Thyroid gland (tissue), 4 donors: ENCODE results near the gene AMZ2. TPM values are rescaled to one million over a fixed set of nuclear protein-coding genes. Genes with fewer than 3 reads are reported as not detected.
"Not testable (repeated sequence)": the region's sequence is repeated elsewhere in the genome, so short reads cannot be mapped to it uniquely, and the experiment has no call there.

Source experiments
- DNase-seq, 2 donors: peaks; one replicate each; pipeline ENCODE4 v3.0.0-alpha.2; 2019
- H3K27ac ChIP-seq, 3 donors: fragments of 200-600 bp; sonication (generic); 1 replicate in 2 of 3; 2 replicates in 1 of 3; pipeline ENCODE4 v1.5.1; 2016 to 2019; ENCODE audit warnings: mild to moderate bottlenecking in 1 of 3, moderate library complexity in 1 of 3
- H3K27me3 ChIP-seq: fragments of 200-600 bp; sonication (generic); one replicate; pipeline ENCODE4 v1.5.1; 2019
- H3K36me3 ChIP-seq, 2 donors: fragments of 200-600 bp; sonication (generic); one replicate each; pipeline ENCODE4 v1.5.1; 2016 to 2019
- H3K4me1 ChIP-seq, 2 donors: fragments of 200-600 bp; sonication (generic); one replicate each; pipeline ENCODE4 v1.5.1; 2017 to 2019
- H3K4me3 ChIP-seq, 3 donors: fragments of 200-600 bp; sonication (generic); replicated peaks in 1 of 3; 1 replicate in 2 of 3; 2 replicates in 1 of 3; pipeline ENCODE4 v1.5.1; 2016; ENCODE audit warnings: mild to moderate bottlenecking in 1 of 3
- H3K9me3 ChIP-seq: fragments of 200-600 bp; sonication (generic); one replicate; pipeline ENCODE4 v1.5.1; 2017
- POLR2A ChIP-seq, 2 donors: fragments of 450-650 bp; IDR thresholded peaks; one replicate each; pipeline ENCODE4 v1.6.1; 2017; ENCODE audit warnings: antibody characterized with exemption in 2 of 2, mild to moderate bottlenecking in 2 of 2, moderate library complexity in 1 of 2
- WGBS, 2 donors: methylation state at CpG; one replicate each; pipeline ENCODE4 v1.1.5; 2017; 5-methylcytosine and 5-hydroxymethylcytosine counted together
- intact Hi-C: fragments of 100-400 bp; cut with DNase I; formaldehyde crosslinking; loops from one replicate; pipeline ENCODE4 v1.15.1; 2023
- total RNA-seq, 4 donors: library from RNA; depleted of rRNA; stranded (reverse); fragments of >200 nt; gene quantifications; one replicate each; pipeline ENCODE4 v1.2.3, GENCODE V29; 2016
- TF ChIP-seq, protein P1 (sequence below), 6 experiments: fragments of 200-600 bp in 3 of 6; fragments of 450-650 bp in 3 of 6; sonication (generic) in 3 of 6; IDR thresholded peaks; one replicate each; pipeline ENCODE4 v1.5.1; 2016 to 2019; ENCODE audit warnings: antibody characterized with exemption in 6 of 6, mild to moderate bottlenecking in 2 of 6, inconsistent platforms in 1 of 6, moderate library complexity in 1 of 6

AMZ2 gene
- total RNA-seq, 4 donors from 2014 or later: 25.0 to 72.1 (median 63.1) TPM

DNA sequence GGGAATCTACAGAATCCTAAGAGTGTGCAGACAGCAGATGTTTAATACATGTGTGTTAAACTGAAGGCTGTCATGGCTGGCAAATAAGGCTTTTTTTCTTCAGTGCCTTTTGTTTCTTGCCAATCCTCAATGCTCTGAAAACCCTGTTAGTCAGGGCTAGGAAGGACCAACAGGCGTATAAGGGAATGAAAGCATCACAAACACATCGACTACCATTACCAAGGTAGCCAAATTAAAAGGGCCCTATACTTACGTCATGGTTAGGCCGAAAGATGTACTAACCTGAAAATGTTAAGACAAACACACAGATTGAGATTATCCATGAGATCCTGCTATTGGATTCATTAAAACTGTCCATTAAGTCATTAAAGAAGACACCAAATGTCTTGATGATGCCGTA lies 30.0 kb downstream of the AMZ2 start:
- H3K9me3 ChIP-seq: no peaks in the 10 kb centered on the region
- H3K27ac ChIP-seq: no peak overlapping the region
- no peak overlapping the region for H3K4me3 ChIP-seq
- no peaks in the 10 kb centered on the region for H3K36me3 ChIP-seq
- DNase-seq: no peak
- 98% methylated on average over 5 of the region's 5 CpGs for WGBS, 2 donors
- H3K4me1 ChIP-seq: no peaks in the 10 kb centered on the region
- intact Hi-C loops: no loop called here
- H3K27me3 ChIP-seq: no peaks in the 10 kb centered on the region
- TF ChIP-seq, protein P1, sequence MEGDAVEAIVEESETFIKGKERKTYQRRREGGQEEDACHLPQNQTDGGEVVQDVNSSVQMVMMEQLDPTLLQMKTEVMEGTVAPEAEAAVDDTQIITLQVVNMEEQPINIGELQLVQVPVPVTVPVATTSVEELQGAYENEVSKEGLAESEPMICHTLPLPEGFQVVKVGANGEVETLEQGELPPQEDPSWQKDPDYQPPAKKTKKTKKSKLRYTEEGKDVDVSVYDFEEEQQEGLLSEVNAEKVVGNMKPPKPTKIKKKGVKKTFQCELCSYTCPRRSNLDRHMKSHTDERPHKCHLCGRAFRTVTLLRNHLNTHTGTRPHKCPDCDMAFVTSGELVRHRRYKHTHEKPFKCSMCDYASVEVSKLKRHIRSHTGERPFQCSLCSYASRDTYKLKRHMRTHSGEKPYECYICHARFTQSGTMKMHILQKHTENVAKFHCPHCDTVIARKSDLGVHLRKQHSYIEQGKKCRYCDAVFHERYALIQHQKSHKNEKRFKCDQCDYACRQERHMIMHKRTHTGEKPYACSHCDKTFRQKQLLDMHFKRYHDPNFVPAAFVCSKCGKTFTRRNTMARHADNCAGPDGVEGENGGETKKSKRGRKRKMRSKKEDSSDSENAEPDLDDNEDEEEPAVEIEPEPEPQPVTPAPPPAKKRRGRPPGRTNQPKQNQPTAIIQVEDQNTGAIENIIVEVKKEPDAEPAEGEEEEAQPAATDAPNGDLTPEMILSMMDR (IDR thresholded peaks at IDR 0.05): no peak
- no peak for TF ChIP-seq POLR2A (IDR thresholded peaks at IDR 0.05)

DNA sequence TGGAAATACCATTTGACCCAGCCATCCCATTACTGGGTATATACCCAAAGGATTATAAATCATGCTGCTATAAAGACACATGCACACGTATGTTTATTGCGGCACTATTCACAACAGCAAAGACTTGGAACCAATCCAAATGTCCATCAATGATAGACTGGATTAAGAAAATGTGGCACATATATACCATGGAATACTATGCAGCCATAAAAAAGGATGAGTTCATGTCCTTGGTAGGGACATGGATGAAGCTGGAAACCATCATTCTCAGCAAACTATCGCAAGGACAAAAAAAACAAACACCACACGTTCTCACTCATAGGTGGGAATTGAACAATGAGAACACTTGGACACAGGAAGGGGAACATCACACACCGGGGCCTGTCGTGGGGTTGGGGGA lies 34.1 kb downstream of the AMZ2 start:
- 70 to 89% methylated on average over 4 to 6 of the region's 6 CpGs for WGBS, 2 donors
- H3K4me3 ChIP-seq, H3K4me1 ChIP-seq, H3K27ac ChIP-seq, H3K27me3 ChIP-seq, DNase-seq, H3K9me3 ChIP-seq, H3K36me3 ChIP-seq, intact Hi-C loops: not testable (repeated sequence)

DNA sequence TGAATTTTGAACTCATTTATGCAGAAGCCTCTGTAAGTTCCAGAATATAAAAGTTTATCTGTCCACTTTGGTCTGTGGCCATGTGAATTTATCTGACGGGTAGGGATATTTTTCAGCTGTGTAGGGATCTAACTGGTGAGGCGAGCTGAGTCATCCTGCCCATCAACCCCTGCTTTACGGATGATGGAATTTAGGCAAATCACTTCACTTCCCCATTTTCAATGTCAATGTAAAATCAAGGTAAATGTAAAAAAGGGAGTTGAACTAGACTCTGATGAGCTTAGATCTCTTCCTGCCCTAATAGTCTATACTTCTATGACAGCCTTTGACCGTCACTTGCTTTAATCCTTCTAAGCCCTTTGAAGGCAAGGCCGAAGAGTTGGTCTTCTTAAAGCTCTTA lies 40.5 kb downstream of the AMZ2 start:
- 93 to 94% methylated on average over 5 of the region's 5 CpGs for WGBS, 2 donors
- no peaks in the 10 kb centered on the region for H3K36me3 ChIP-seq
- H3K4me3 ChIP-seq: no peak overlapping the region
- intact Hi-C loops: no loop called here
- no peaks in the 10 kb centered on the region for H3K27me3 ChIP-seq
- no peak for TF ChIP-seq POLR2A (IDR thresholded peaks at IDR 0.05)
- TF ChIP-seq, protein P1 (IDR thresholded peaks at IDR 0.05): no peak
- no peaks in the 10 kb centered on the region for H3K9me3 ChIP-seq
- peaks cover 3 to 8% of the 10 kb centered on the region in 2 donors for H3K4me1 ChIP-seq
- no peak for DNase-seq
- H3K27ac ChIP-seq: no peak overlapping the region

DNA sequence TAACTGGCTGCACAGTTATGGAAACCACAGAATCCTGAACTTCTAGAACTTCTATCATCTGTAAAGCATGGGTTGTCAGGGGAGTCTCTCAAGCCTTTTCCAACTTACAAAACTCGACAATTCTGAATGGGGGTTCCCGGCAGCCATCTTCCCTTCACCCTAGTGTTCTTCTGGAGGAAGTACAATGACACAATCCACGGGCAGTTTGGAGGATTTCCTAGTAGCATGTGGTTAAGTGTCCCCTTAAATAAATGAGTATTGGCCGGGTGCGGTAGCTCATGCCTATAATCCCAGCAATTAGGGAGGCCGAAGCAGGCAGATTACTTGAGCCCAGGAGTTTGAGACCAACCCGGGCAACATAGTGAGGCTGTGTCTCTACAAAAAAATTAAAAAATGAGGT lies 41.0 kb downstream of the AMZ2 start:
- WGBS, 2 donors: 91 to 94% methylated on average over 7 of the region's 7 CpGs
- intact Hi-C loops: no loop called here
- no peak for DNase-seq
- H3K4me1 ChIP-seq: peaks cover 3 to 8% of the 10 kb centered on the region in 2 donors
- TF ChIP-seq POLR2A (IDR thresholded peaks at IDR 0.05): no peak
- TF ChIP-seq, protein P1 (IDR thresholded peaks at IDR 0.05): no peak
- no peaks in the 10 kb centered on the region for H3K36me3 ChIP-seq
- no peaks in the 10 kb centered on the region for H3K9me3 ChIP-seq
- H3K4me3 ChIP-seq: no peak overlapping the region
- H3K27ac ChIP-seq: no peak overlapping the region
- H3K27me3 ChIP-seq: no peaks in the 10 kb centered on the region

DNA sequence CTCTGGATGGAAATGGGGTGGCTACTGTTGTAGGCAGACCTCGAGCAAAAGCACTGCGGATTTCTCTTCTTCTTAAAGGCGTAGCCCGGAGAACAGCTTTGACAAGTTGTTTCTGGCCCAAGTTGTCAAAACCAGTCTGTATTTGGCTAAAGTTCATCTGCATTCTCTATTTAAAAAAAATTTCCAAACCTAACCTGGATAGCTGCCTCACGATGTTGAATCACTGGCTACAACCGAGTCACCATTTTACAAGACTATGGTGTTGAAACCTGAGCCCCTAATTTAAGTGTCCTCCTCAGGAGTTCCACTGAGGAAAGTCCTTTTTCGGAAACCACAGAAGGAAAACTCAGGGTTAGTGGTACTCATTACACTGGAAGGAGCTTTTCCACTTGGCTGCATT lies 41.6 kb downstream of the AMZ2 start:
- WGBS, 2 donors: 76 to 88% methylated on average over 7 of the region's 7 CpGs
- Histone ChIP-seq H3K27ac (no peak overlapping the region), H3K9me3 (no peaks in the 10 kb centered on the region), H3K27me3 (no peaks in the 10 kb centered on the region), H3K4me1 (peaks cover 3 to 8% of the 10 kb centered on the region in 2 donors), H3K4me3 (no peak overlapping the region), H3K36me3 (no peaks in the 10 kb centered on the region)
- no peak for DNase-seq
- TF ChIP-seq, protein P1 (IDR thresholded peaks at IDR 0.05): no peak
- no peak for TF ChIP-seq POLR2A (IDR thresholded peaks at IDR 0.05)
- intact Hi-C loops: no loop called here

DNA sequence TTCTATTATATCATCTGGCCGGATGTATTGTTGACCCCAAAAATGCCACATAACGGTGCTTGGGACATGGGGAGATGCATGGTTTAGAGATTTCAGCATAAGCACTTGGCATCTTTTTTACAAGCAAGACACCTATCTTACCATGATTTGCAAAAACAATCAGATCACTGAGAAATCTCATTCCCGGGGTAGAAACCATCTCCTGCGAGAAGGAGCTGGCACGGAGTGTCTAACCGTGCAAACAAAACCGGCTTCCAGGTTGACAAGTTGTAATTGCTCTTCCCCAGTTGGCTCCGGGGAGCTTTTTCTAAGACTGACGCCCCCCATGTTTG lies 42.1 kb downstream of the AMZ2 start:
- peak overlapping the region in 1 of 3 donors; percentile 81 for H3K4me3 ChIP-seq
- H3K27ac ChIP-seq: no peak overlapping the region
- 12 to 15% methylated on average over 9 of the region's 9 CpGs for WGBS, 2 donors
- no peak for TF ChIP-seq POLR2A (IDR thresholded peaks at IDR 0.05)
- TF ChIP-seq, protein P1 (IDR thresholded peaks at IDR 0.05): no peak
- H3K27me3 ChIP-seq: no peaks in the 10 kb centered on the region
- H3K9me3 ChIP-seq: no peaks in the 10 kb centered on the region
- no peaks in the 10 kb centered on the region for H3K36me3 ChIP-seq
- intact Hi-C loops: no loop called here
- DNase-seq: peak in 1 of 2 donors; percentile 22
- H3K4me1 ChIP-seq: peaks cover 3 to 8% of the 10 kb centered on the region in 2 donors
